GM12872 (cell line): Measurements from ENCODE around the gene GPAM.

Experiments used
- CTCF ChIP-seq: IDR thresholded peaks from 3 replicates; pipeline ENCODE4 v1.5.1; 2011; ENCODE audit warnings: low read depth, mild to moderate bottlenecking, low read length, moderate library complexity; ENCODE audit not compliant: insufficient read depth

The GPAM gene

GRCh38 chr10:112168733-112169132 lies 14.8 kb downstream of the GPAM start:
- no peak for TF ChIP-seq CTCF

GRCh38 chr10:112166800-112167199 lies 16.8 kb downstream of the GPAM start:
- no peak for TF ChIP-seq CTCF

DNA sequence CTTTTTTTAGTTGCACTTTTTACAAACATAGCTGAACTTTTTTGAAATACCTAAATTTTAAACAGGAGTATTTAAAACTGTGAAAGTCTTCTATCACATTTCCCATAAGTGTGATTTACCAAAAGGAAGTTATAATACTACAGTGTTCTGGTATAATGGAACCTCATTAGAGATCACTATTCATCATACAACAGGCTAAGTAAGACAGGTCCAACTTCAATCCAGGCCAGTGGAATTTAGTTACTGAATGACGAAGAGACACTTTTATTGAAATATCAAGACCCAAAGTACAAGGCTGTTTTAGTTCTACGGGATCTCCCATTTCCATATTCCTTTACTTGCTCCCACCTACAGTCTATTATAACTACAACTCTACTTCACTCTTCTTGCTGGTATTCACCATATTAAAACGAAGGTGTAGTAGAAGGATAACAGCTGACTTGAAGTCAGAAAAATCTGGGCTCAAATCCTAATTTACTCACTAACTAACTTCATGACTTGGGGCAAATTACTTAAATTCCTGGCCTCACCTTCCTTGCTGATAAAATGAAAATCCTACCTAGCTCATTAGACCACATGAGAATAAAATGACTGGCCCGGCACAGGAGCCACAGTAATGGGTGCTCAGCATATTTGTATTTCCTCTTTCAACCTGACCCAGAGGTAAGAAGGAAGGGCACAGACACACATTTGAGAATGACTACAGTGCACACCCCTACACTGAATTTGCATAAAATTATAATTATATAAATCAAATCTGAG lies 21.6 kb downstream of the GPAM start:
- no peak for TF ChIP-seq CTCF

DNA sequence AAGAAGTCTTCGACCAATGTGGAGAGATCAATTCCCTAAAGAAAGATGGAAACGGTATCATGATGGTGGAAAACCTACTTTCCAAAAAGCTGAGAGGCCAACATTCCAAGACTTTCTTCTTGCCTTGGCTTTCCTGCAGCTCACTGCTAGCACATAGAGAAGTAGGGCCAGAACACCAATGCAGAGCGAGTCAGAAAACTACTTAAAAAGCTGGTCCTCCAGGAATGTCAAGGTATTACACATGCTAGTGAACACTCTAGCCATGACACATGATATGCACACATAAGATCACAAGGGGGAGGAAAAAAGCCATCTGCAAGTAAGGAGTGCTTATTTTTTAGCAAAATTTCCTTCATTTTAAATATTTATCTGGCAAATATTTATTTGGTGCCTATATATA lies 22.7 kb downstream of the GPAM start:
- TF ChIP-seq CTCF, result no peak

- no peak for TF ChIP-seq CTCF
These were observed 24.1 kb downstream of the GPAM start for GRCh38 chr10:112159469-112159868.

DNA sequence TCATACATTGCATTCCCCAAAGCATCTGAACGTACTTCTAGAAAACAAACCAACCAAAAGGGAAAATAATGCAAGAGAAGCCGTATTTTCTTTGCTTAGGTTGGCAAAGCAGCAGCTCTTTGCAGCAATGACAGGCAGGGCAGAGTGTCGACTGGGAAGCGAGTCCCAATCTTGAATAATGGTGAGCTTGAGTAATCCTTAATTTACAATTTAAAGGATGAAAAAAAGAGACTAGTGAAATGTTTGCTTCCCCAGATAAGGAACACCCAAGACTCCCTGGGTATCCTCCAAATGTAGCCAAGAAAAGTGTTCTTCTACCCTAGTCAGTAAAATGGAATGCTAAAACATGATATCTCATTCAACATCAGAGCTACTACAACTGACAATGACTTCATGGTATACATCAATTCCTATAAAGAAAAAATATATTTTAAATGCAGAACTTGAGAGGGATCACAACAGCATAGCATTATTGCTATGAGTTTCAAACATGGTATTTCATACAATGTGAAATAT lies 32.0 kb downstream of the GPAM start:
- no peak for TF ChIP-seq CTCF

DNA sequence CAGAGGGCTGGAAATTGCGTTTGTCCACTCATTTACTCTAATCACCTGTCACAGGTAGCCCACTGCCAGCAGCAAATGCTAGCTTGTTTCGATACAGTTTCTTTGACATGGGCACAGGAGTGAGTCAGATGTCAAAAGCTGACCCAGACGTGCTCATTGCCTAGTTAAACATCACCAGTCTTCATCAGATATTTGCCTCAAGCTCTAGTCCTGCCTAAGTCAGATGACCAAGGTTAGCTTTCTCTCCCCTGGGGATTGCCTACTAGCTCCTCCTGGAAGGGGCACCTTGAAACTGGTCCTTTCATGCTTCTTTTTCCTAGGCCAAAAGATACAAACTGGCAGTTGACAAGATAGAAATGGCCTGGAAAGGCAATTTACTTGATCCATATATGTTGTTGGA lies 35.2 kb downstream of the GPAM start:
- no peak for TF ChIP-seq CTCF
